HG02759 (cell line): Measurements from ENCODE around the gene GPLD1.
"Not testable (repeated sequence)": the region's sequence is repeated elsewhere in the genome, so short reads cannot be mapped to it uniquely, and the experiment has no call there.

Experiments
- ATAC-seq: cut with Tn5 transposase; IDR thresholded peaks from one replicate; pipeline ENCODE4 v1.9.1; 2021; ENCODE audit warnings: mild to moderate bottlenecking, moderate library complexity; ENCODE audit not compliant: unreplicated experiment

GPLD1 gene, protein sequence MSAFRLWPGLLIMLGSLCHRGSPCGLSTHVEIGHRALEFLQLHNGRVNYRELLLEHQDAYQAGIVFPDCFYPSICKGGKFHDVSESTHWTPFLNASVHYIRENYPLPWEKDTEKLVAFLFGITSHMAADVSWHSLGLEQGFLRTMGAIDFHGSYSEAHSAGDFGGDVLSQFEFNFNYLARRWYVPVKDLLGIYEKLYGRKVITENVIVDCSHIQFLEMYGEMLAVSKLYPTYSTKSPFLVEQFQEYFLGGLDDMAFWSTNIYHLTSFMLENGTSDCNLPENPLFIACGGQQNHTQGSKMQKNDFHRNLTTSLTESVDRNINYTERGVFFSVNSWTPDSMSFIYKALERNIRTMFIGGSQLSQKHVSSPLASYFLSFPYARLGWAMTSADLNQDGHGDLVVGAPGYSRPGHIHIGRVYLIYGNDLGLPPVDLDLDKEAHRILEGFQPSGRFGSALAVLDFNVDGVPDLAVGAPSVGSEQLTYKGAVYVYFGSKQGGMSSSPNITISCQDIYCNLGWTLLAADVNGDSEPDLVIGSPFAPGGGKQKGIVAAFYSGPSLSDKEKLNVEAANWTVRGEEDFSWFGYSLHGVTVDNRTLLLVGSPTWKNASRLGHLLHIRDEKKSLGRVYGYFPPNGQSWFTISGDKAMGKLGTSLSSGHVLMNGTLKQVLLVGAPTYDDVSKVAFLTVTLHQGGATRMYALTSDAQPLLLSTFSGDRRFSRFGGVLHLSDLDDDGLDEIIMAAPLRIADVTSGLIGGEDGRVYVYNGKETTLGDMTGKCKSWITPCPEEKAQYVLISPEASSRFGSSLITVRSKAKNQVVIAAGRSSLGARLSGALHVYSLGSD

DNA sequence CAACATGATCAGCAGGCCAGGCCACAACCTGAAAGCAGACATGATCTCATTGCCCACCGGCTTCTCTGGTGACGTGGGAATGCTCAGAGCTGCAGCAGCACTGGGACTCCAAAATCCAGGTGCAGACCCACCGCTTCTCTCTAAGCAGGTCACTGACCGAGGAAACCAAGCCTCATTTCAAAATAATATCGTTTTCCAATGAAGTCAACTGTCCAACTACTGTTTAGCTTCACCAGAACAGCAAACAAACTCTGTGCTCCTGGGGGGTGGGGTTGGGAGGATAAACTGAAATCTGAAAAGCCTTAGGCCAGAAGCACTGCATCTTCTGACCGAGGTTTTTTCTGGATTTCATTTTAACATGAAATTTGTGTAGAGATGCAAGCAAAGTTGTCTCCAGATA is at the start of gene GPLD1:
Gene GPLD1, minus strand, starts transcription at position 109 of the 400 bp plus-strand sequence. Its CDS starts 67 bp downstream, at position 42.
- ATAC-seq, result no peak

DNA sequence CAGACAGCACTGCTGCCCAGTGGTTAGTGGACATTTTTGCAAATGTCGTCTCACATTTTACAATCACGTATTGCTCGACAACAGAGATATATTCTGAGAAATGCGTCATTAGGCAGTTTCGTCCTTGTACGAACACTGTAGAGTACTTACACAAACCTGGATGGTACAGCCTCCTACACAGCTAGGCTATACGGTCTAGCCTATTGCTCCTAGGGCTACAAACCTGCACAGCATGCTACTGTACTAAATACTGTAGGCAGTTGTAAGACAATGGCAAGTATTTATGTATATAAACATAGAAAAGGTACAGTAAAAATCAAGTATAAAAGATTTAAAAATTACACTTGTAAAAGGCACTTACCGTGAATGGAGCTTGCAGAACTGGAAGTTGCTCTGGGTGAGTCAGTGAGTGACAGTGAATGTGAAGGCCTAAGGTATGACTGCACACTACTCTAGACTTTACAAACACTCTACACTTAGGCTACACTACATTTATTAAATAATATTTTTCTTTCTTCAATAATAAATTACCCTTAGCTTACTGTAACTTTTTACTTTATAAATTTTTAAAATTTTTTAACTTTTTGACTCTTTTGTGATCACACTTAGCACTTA is 48.5 kb upstream of the GPLD1 start:
- ATAC-seq, result no peak

DNA sequence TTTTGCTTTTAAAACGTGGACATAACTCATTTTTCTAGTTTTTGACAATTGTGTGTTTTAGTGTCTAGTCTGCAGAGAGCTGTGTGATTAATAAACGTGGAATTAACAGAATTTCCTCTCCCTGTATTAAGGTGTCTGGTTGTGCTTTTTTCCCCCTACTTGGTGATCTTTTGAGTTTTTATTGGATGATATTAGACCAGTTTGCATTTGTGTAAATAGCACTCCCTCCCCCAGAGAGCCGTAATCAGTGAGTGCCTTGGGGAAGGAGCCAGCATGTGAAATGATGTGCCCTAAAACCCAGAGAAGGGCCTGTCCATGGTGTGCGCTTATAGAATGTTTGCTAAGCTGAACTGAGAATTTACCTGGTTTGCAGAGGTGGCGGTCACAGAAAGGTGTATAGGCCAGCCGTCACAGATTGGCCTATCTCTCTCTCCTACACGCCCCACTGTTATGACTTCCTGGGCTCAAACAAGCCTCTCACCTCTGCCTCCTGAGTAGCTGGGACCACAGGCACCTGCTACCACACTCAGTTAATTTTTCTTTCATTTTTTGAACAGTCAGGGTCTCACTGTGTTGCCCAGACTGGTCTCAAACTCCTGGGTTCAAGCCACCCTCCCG is 47.8 kb upstream of the GPLD1 start:
- no peak for ATAC-seq

DNA sequence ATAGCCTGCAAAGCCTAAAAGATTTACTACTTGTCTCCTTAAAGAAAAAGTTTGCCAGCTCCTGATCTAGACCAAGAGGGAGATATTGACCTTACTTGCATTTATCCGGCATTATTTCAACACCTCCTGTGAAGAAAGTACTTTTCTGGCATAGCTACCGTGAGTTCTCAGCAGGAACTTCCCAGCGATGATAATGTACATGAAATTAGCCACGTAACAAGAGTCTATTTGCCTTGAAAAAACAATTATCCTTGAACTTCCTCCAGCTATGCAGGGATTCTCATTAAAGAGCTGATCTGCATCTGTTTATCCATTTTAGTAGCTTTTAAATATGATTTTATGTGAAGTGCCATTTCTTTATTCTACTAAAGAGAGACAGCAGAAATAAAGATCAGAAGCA is 47.1 kb upstream of the GPLD1 start:
- no peak for ATAC-seq

DNA sequence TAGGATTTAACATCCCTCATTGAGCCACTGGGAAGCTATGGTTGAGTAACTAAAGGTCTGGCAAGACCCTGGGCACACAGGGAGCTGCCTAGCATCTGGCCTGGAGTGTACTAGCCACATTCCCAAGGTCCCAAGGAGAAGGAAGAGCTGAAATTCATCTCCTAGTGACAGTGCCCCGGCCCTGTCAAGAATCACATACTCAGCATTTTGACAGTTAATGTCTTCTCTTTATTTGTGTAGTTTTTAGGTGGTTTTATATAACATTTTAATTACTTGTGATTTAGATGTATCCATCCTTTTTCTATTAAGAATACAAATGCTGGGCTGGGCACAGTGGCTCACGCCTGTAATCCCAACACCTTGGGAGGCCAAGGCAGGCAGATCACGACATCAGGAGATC is 45.8 kb upstream of the GPLD1 start:
- ATAC-seq, result no peak

DNA sequence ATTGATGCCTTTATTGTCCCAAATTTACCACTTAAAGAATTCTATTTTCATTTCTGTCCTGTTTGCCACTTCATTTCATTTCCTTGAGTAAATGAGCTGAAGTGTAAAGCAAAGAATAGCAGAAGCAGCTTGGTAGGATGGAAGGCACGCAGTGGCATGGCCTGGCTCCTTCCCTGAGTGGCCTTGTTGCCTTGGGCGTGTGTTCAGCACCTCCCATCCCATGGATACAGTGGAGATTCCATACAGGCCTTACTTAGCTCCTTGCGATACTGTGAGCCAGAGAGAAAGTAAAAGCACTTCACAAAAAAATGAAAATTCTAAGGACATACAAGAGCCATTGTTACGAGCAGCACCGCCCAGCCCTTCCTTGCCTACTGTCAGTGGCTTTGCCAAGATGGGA is 45.0 kb upstream of the GPLD1 start:
- no peak for ATAC-seq

DNA sequence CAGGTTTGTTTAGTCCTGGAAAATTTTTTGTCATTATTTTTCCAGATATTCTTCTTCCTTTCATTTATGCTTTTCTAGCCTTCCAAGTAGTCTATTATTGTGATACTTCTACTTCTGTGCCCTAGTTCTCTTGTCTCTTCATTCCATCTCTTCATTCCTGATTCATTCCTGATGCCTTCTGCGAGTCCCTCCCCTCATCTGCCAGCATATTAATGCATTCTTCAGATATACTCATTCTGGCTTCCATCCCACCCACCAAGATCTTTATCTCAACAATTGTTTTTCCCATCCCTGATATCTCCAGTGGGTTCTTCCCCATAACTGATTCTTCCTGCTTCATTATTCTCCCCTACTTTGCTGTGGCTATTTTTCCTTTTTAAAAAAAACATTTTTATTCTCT is 40.6 kb upstream of the GPLD1 start:
- ATAC-seq, result no peak

DNA sequence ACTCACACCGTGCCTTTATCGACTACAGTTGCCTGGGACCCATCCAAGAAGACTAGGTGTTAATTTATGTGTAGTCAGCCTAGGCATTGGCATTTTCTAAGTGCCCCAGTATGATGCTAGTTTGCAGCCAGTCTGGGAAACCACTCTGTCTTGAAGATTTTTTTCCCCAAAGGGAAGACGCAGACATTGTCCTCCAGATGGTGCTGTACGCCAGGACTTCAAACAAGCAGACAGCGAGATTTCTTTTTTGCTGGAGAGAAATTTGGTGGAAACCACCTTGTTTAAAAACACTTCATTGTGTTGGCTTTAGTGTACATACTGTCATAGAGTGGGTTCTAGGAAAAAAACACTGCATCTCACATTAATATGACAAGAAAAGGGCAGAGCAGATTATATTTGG is 35.4 kb upstream of the GPLD1 start:
- no peak for ATAC-seq

DNA sequence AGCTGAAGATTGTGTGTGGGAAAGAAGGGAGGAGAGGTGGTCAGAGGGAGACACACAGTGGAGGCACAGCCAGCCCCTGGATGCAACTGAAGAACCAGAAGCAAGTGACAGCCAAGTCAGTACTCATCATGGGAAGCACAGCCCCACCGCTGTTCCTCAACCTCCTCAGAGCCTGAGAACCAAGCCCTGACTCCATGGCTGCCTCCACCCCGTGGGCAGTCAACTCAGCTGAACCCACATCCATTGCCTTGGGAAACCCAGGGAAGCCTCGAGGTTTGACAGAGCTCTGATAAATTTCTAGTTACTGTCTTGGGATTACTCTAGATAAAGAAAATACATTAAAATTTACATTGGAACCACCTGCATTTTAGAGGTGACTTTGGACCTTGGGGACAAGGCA is 35.0 kb upstream of the GPLD1 start:
- no peak for ATAC-seq

DNA sequence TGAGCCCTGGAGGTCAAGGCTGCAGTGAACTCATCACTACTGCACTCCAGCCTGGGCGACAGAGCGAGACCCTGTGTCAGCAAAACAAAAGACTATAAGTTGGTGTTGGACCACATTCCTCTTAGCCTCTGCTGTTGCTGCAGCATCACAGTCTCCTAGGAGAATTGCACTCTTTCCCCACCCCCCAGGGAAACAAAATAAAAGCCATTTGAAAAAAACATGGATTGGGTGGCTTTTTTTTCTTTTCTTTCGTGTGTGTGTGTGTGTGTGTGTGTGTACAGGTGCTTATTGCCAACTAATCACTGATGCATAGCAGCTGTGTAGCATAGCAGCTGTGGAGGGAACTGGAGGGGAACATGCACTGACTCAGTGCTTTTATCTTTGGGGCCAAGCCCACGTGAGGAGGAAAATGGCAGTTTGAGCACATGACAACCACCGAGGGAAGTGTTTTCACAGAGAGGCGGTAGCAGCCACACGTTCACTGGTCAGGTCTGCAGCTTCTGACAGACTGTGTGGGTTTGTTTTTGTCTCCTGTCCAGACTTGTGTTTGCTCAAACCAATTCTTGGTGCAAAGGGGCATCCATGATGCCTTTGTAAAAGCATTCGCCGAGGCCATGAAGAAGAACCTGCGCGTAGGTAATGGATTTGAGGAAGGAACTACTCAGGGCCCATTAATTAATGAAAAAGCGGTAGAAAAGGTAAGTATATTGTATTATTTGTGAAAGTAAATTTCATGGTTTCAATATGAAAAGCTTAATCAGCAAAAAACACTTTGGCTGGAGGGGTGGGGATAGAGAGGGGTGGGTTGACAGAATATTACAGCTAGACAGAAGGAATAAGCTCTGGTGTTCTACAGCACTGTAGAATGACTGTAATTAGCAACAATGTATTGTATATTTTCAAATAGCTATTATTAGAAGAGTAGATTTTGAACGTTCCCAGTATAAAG is 33.1 kb upstream of the GPLD1 start:
- peak; percentile 54 for ATAC-seq

DNA sequence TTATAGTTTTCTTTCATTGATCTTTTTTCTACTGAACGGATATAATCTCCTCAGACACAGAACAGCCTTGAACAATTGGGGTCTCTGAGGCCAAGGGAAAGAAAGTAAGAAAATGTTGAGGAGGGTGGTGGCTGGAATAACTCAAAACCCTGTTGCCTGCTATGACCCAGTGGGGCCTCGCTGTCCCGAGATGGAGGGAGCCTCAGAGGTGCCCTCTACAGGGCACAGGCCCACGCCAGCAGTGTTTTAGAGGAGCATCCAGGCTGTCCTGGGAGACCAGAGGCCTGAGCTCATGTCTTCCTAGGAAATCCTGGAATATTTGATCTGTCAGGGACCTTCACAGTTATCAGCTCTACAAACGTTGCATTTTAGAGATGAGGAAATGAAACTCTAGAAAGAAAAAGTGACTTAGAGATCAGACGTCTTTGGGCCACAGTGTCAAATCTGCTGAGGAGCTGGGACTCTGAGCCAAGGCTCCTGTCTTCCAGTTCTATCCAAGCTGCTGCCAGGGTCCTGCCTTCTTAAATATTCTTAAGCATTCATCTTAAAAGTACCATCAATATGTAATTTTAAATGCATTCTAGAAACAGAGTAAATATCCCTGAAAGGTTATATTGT is 31.7 kb upstream of the GPLD1 start:
- ATAC-seq, result peak; percentile 46

DNA sequence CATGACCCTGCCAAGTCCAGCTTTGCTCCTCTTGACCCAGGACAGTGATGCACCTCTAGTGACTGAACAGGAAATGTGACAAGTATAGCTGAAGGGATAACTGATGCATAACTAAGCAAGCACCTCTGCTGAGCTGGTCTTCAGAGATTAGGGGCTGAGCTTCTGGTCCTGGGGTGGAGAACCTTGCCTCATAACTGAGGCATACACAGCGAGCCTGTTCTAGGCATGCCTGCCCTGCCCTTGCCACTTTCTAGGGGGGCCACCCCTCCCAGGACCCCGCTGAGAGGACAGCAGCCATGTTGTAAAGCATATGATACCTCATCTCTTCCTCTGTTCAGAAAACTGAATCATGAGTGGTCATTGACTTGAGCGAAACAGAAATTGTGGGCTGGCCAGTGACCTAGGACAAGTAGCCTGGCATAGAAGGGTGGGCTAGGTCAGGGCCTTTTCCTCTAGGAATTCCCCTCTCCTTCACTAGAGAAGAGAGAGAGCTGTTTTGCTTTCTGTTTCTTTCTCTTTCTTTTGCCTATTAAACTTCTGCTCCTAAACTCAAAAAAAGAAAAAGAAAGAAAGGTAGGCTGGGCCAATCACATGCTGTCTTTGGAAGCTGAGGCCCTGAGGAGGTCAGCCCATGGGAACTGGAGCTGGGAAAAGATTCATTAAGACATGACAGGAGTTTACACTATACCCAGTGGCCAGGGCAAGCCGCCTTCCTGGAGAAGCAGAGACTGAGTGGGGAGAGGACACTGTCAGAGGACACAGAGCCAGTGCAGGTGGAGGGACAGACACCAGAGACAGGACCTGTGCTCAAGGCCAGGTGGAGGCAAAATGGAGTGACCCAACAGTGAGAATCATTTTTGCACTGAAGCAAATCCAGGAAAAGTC is 28.5 kb upstream of the GPLD1 start:
- peak; percentile 74 for ATAC-seq

DNA sequence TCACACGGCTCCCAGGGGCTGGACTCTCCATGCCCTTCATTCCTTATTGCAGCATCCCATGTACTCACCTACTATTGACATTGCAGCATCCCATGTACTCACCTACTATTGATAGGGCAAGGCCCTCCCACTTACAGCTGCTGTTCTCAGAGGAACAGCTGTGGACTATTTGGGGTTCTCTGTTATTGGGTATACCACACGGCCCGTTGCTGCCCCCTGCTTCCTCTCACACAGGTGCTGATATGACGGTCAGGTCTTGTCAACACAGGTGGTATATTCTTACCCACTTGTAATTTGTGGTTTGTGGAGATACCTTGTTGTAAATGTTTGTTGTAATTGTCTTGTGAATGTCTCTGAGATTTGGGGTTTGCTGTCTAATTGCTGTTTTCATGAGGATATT is 24.2 kb upstream of the GPLD1 start:
- ATAC-seq, result peak; percentile 45

DNA sequence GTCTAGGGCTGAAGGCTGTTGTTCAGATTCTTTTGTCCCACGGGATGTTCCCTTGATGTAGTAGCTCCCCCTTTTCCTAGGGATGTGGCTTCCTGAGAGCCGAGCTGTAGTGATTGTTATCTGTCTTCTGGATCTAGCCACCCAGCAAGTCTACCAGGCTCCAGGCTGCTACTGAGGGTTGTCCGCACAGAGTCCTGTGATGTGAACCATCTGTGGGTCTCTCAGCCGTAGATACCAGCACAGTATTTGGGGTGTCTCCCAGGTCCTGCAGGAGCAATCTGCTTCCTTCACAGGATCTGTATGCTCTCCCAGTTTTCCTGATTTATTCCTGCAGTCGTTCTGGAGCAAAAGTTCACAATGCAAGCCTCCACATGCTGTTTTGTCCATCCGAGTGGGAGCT is 22.6 kb upstream of the GPLD1 start:
- not testable (repeated sequence) for ATAC-seq

DNA sequence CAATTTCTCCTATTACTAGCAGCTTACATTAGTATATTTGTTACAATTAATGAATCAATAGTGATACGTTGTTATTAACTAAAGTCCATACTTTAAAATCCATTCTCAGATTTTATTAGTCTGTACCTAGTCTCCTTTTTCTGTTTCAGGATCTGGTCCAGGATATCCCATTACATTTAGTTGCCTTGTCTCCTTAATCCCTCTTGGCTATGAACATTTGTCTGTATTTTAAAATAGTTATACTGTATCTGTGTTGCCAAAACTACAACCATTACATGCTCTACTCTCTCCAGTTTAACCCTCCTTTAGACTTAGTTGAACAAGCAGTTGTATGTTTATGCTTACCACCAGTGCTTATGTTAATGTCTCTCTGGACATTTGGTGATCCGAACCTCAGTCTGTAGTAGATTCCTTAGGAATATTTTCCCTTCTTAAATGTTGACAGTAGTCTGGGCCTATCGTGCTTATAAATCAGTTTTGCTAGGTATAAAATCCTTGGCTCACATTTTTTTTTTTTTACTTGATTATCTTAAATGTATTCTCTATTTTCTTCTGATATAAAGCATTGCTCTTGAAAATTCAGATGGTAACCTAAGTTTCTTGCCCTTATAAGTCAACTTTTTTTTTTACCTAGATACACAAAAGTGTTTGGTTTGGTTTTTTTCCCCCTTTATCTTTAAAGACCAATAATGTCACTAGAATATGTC is 17.6 kb upstream of the GPLD1 start:
- ATAC-seq, result no peak

DNA sequence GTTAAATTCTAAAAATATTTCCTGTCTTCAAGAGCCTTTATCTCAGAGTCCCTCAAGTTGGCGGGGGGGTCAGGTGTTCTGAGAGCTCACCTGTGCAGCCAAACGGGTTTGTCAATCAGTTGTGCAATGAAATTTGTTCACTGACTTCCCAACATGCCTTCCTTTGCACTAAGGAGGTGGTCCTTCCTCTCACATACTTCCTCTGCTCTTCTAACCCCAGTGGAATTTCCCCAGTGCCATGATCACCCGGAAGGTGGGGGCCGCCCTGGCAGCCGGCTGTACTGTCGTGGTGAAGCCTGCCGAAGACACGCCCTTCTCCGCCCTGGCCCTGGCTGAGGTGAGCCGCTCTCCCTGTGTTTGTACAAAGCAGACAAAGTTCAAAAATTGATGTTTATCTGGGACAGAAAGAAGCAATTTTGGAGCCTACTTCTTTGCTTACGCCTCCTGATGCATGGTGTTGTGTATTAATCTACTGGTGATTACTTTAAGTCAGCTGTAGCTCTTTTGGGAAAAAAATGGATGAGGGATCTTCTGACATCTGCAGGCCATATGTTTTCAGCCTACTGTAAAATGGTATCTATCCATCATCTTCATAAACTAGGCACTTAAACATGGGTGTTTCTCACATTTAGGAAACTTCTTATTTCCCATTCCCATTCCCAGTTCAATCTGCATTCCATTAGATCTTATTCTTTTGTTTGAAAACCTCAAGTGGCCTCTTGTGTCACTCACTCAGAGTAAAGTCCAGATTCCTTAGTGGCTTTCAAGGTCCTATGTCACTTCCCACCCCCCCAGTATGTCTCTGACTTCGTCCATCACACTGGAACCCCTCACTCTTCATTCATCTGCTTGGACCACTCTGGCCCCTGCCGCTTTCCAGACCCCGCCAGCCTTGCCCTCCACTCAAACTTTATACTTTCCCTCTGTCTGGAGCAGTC is 15.5 kb upstream of the GPLD1 start:
- ATAC-seq, result no peak

DNA sequence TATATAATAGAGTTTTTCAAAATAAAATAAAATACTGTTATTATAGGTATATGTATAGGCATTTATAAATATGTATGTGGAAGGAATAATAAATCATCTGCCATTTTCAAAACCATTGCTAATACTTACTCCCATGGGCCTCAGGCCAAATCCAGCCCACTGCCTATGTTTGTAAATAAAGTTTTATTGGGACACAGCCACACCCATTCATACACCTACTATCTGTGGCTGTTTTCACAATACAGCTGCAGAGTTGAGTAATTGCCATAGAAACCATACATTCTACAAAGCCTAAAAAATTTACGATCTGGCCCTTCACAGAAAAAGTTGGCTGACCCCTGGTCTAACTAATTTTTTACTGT is 14.9 kb upstream of the GPLD1 start:
- ATAC-seq, result no peak
